ENCODE measurements around the gene DUOXA1.

DUOXA1 gene

GRCh38 chr15:45097466-45097865 is 32.2 kb downstream of the DUOXA1 start:
- no peak overlapping the region for H3K4me3 ChIP-seq (replicated peaks; ENCODE audit: insufficient read depth, low read length)
- H3K27me3 ChIP-seq (ENCODE audit: insufficient read depth, poor library complexity, severe bottlenecking): no peaks in the 10 kb centered on the region
- no peak for TF ChIP-seq GABPA (IDR thresholded peaks at IDR 0.05; ENCODE audit: low read depth)
- TF ChIP-seq REST (IDR thresholded peaks at IDR 0.05; ENCODE audit: insufficient replicate concordance, low read depth): no peak
- no peak for TF ChIP-seq POLR2AphosphoS5 (IDR thresholded peaks at IDR 0.05; ENCODE audit: low read depth)
- no peak for TF ChIP-seq SPI1 (IDR thresholded peaks at IDR 0.05; ENCODE audit: borderline replicate concordance, low read depth)
- TF ChIP-seq CTCF (IDR thresholded peaks at IDR 0.05; ENCODE audit: insufficient read depth, low read length): no peak
- H3K27ac ChIP-seq (replicated peaks): no peak overlapping the region
- DNase-seq (ENCODE audit: low read depth in 1 of 2, low spot score in 1 of 2): no peak

- no peak overlapping the region for H3K27ac ChIP-seq (replicated peaks)
- TF ChIP-seq SPI1 (IDR thresholded peaks at IDR 0.05; ENCODE audit: borderline replicate concordance, low read depth): no peak
- DNase-seq (ENCODE audit: low read depth in 1 of 2, low spot score in 1 of 2): no peak
- H3K4me3 ChIP-seq (replicated peaks; ENCODE audit: insufficient read depth, low read length): no peak overlapping the region
- no peaks in the 10 kb centered on the region for H3K27me3 ChIP-seq (ENCODE audit: insufficient read depth, poor library complexity, severe bottlenecking)
These were observed 34.0 kb downstream of the DUOXA1 start for GRCh38 chr15:45095661-45096060.

GRCh38 chr15:45094358-45094730 is 35.3 kb downstream of the DUOXA1 start:
- TF ChIP-seq REST (IDR thresholded peaks at IDR 0.05; ENCODE audit: insufficient replicate concordance, low read depth): no peak
- no peak for TF ChIP-seq GABPA (IDR thresholded peaks at IDR 0.05; ENCODE audit: low read depth)
- TF ChIP-seq POLR2AphosphoS5 (IDR thresholded peaks at IDR 0.05; ENCODE audit: low read depth): no peak
- TF ChIP-seq SPI1 (IDR thresholded peaks at IDR 0.05; ENCODE audit: borderline replicate concordance, low read depth): no peak
- no peak for TF ChIP-seq CTCF (IDR thresholded peaks at IDR 0.05; ENCODE audit: insufficient read depth, low read length)
- DNase-seq (ENCODE audit: low read depth in 1 of 2, low spot score in 1 of 2): no peak
- Histone ChIP-seq H3K27me3 (ENCODE audit: insufficient read depth, poor library complexity, severe bottlenecking) (no peaks in the 10 kb centered on the region), H3K27ac (replicated peaks) (no peak overlapping the region), H3K4me3 (replicated peaks; ENCODE audit: insufficient read depth, low read length) (no peak overlapping the region)

- TF ChIP-seq GABPA (IDR thresholded peaks at IDR 0.05; ENCODE audit: low read depth) (no peak), REST (IDR thresholded peaks at IDR 0.05; ENCODE audit: insufficient replicate concordance, low read depth) (no peak), POLR2AphosphoS5 (IDR thresholded peaks at IDR 0.05; ENCODE audit: low read depth) (no peak), SPI1 (IDR thresholded peaks at IDR 0.05; ENCODE audit: borderline replicate concordance, low read depth) (no peak), CTCF (IDR thresholded peaks at IDR 0.05; ENCODE audit: insufficient read depth, low read length) (no peak)
- Histone ChIP-seq H3K27me3 (ENCODE audit: insufficient read depth, poor library complexity, severe bottlenecking) (no peaks in the 10 kb centered on the region), H3K4me3 (replicated peaks; ENCODE audit: insufficient read depth, low read length) (no peak overlapping the region), H3K27ac (replicated peaks) (no peak overlapping the region)
- no peak for DNase-seq (ENCODE audit: low read depth in 1 of 2, low spot score in 1 of 2)
These were observed 35.9 kb downstream of the DUOXA1 start for GRCh38 chr15:45093622-45094357.
